Uterus (tissue), 4 donors: ENCODE results near the gene BRD2. TPM values are rescaled to one million over a fixed set of nuclear protein-coding genes. Genes with fewer than 3 reads are reported as not detected.

Source experiments
- DNase-seq, 2 donors: peaks; one replicate each; pipeline ENCODE4 v3.0.0-alpha.2; 2019 to 2020
- H3K27ac ChIP-seq, 2 donors: fragments of 200-600 bp; sonication (generic); 1 replicate in 1 of 2; 2 replicates in 1 of 2; pipeline ENCODE4 v1.5.1; 2016 to 2018
- H3K27me3 ChIP-seq, 2 donors: fragments of 200-600 bp; sonication (generic); one replicate each; pipeline ENCODE4 v1.5.1; 2018 to 2019; ENCODE audit warnings: control low read depth in 1 of 2
- H3K36me3 ChIP-seq, 2 donors: fragments of 200-600 bp; sonication (generic); one replicate each; pipeline ENCODE4 v1.5.1; 2019; ENCODE audit warnings: control low read depth in 1 of 2
- H3K4me1 ChIP-seq, 2 donors: fragments of 200-600 bp; sonication (generic); one replicate each; pipeline ENCODE4 v1.5.1; 2018 to 2019; ENCODE audit warnings: control low read depth in 1 of 2
- H3K4me3 ChIP-seq, 2 donors: fragments of 200-600 bp; sonication (generic); 1 replicate in 1 of 2; 2 replicates in 1 of 2; pipeline ENCODE4 v1.5.1; 2018 to 2019; ENCODE audit warnings: mild to moderate bottlenecking in 1 of 2
- H3K9me3 ChIP-seq, 2 donors: fragments of 200-600 bp; sonication (generic); one replicate each; pipeline ENCODE4 v1.5.1; 2019; ENCODE audit warnings: control low read depth in 1 of 2
- POLR2A ChIP-seq, 2 donors: fragments of 450-650 bp; IDR thresholded peaks; one replicate each; pipeline ENCODE4 v1.6.1; 2016; ENCODE audit warnings: antibody characterized with exemption in 2 of 2, mild to moderate bottlenecking in 1 of 2, moderate library complexity in 1 of 2
- intact Hi-C: fragments of 100-400 bp; cut with DNase I; formaldehyde crosslinking; loops from one replicate; pipeline ENCODE4 v1.15.1; 2023; ENCODE audit warnings: low total_unique reads
- total RNA-seq, 4 donors: library from RNA; depleted of rRNA in 3 of 4; stranded (reverse); fragments of >200 nt in 3 of 4; gene quantifications; one replicate each; pipeline versions ENCODE4 v1.1.0 to v1.2.4, GENCODE V29; 2014 to 2023
- TF ChIP-seq, protein P1 (sequence below), 4 experiments: fragments of 200-600 bp in 2 of 4; fragments of 450-650 bp in 2 of 4; sonication (generic) in 2 of 4; IDR thresholded peaks; one replicate each; pipeline ENCODE4 v1.5.1; 2016 to 2019; ENCODE audit warnings: antibody characterized with exemption in 4 of 4, mild to moderate bottlenecking in 2 of 4, moderate library complexity in 1 of 4
- donor health status: DM: yes; HTN: yes; CAD: no.

The BRD2 gene
- total RNA-seq, 4 donors from 2014 or later: 42.5 to 202 (median 120) TPM

DNA sequence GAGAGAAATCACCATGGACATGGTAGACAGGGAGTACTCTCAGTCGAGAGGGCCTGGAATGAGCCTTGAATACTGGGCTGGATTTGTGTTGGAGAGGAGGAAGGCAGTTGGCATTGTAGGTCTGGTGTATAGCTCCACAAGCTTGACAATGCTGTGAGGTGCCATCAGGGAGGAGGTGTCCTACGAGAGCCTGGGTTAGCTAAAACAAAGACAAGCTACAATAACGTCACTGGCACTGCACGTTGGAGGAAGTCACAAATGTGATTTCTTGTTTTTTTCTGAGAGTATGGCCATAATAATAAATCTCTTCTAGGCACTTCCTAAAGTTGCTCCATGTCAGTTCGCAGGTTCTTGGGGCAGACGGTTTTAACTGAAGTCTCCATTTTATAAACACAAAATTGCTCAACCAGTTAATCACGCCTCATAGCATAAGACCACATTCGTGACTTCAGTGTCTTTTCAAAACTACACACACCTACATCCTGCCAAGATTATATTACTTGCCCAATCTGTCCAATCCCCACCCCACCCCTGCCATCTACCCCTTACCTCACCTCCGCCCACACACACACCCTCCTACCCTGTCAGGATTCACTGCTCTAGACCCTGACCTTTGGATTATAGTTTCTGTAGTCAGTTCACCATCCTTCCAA is 23.2 kb upstream of the BRD2 start:
- H3K27ac ChIP-seq: no peak overlapping the region
- TF ChIP-seq, protein P1, sequence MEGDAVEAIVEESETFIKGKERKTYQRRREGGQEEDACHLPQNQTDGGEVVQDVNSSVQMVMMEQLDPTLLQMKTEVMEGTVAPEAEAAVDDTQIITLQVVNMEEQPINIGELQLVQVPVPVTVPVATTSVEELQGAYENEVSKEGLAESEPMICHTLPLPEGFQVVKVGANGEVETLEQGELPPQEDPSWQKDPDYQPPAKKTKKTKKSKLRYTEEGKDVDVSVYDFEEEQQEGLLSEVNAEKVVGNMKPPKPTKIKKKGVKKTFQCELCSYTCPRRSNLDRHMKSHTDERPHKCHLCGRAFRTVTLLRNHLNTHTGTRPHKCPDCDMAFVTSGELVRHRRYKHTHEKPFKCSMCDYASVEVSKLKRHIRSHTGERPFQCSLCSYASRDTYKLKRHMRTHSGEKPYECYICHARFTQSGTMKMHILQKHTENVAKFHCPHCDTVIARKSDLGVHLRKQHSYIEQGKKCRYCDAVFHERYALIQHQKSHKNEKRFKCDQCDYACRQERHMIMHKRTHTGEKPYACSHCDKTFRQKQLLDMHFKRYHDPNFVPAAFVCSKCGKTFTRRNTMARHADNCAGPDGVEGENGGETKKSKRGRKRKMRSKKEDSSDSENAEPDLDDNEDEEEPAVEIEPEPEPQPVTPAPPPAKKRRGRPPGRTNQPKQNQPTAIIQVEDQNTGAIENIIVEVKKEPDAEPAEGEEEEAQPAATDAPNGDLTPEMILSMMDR (IDR thresholded peaks at IDR 0.05): no peak
- TF ChIP-seq POLR2A (IDR thresholded peaks at IDR 0.05): no peak
- no peaks in the 10 kb centered on the region for H3K4me1 ChIP-seq
- no peaks in the 10 kb centered on the region for H3K36me3 ChIP-seq
- H3K4me3 ChIP-seq: no peak overlapping the region
- no peaks in the 10 kb centered on the region for H3K9me3 ChIP-seq
- intact Hi-C loops: no loop called here
- no peaks in the 10 kb centered on the region for H3K27me3 ChIP-seq
- DNase-seq: no peak

DNA sequence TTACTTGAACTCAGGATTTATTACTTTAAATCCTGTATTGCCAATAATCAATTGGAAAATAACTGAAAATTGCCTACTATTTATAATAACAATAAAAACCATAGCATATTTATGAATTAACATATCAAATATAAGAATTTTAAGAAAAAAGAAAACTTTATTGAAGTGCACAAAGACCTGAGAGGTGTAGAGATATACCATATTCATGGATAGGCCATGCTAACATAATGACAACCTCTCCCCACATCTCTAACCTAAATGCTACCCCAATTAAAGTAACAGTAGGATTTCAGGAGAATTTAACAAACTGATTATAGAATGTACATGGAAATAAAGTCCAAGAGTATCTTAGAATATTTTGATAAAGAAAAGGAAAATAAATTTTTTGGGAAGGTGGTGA is 22.4 kb upstream of the BRD2 start:
- H3K4me3 ChIP-seq: no peak overlapping the region
- TF ChIP-seq, protein P1 (IDR thresholded peaks at IDR 0.05): no peak
- TF ChIP-seq POLR2A (IDR thresholded peaks at IDR 0.05): no peak
- intact Hi-C loops: no loop called here
- no peak overlapping the region for H3K27ac ChIP-seq
- DNase-seq: no peak
- H3K9me3 ChIP-seq: no peaks in the 10 kb centered on the region
- H3K36me3 ChIP-seq: no peaks in the 10 kb centered on the region
- no peaks in the 10 kb centered on the region for H3K27me3 ChIP-seq
- H3K4me1 ChIP-seq: no peaks in the 10 kb centered on the region

DNA sequence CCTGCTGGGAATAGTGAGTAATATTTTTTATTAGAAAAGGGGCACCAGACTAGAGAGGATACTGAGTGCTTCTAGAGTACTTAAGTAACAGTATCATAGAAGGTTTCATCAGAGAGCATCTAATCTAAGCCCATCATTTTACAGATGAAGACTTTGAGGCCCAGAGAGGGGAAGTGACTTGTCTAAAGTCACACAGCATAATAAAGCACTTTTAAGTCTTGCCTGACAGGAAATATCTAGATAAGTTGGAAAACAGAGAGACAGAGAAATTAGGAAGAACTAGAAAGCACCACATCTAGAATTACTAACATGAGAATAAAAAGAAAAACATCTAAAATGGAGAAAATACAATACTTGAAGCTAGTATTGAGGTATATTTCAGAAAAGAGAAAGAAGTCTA is 21.5 kb upstream of the BRD2 start:
- no peaks in the 10 kb centered on the region for H3K9me3 ChIP-seq
- intact Hi-C loops: no loop called here
- no peaks in the 10 kb centered on the region for H3K4me1 ChIP-seq
- TF ChIP-seq POLR2A (IDR thresholded peaks at IDR 0.05): no peak
- TF ChIP-seq, protein P1 (IDR thresholded peaks at IDR 0.05): no peak
- H3K4me3 ChIP-seq: no peak overlapping the region
- no peaks in the 10 kb centered on the region for H3K36me3 ChIP-seq
- no peak overlapping the region for H3K27ac ChIP-seq
- no peaks in the 10 kb centered on the region for H3K27me3 ChIP-seq
- DNase-seq: no peak

DNA sequence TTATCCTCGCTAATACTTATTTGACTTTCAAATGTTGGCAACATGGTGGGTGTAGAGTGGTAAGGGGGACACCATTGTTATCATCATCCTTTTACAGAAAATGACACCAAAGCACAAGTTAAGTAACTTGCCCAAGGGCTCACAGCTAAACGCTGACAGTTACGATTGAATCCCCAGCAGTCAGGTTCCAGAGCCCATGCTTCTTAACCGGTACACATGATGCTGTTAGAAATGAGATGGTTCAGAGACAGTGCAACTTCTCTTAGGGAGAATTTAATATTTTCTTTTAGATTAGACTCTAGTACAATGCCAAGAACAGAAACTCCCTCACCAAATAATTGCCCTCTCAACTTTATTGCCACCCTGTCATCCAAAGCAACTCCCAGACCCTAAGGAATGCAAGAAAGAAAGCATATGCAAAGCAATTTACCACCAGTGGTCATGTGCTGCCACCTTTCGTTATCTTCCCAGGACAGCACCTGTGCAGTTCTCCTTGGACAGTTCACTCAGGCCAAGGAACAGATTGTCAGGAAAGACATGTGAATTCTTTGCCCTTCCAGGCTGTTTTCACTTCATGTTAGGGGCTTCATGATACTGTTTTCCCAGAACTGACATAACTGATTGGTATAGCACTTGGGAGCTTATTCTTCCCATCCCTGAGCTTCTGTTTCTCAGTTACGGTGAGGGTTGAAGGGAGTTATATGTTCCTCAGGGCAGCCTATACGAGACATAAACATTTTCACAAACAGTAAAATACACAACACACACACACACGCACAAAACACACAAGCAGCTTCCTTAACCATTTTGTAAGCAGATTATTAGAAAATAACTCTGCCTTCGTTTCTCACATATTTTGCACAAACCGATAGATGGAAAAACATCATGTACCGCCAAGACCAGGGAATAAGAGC is 20.6 kb upstream of the BRD2 start:
- Histone ChIP-seq H3K36me3 (no peaks in the 10 kb centered on the region), H3K27me3 (no peaks in the 10 kb centered on the region), H3K9me3 (no peaks in the 10 kb centered on the region), H3K4me1 (peaks cover 0 to 5% of the 10 kb centered on the region in 2 donors), H3K27ac (no peak overlapping the region), H3K4me3 (no peak overlapping the region)
- TF ChIP-seq, protein P1 (IDR thresholded peaks at IDR 0.05): peak; percentile 38 to 61 (median 52)
- no peak for TF ChIP-seq POLR2A (IDR thresholded peaks at IDR 0.05)
- DNase-seq: peak in 1 of 2 donors; percentile 41
- intact Hi-C loops: no loop called here

DNA sequence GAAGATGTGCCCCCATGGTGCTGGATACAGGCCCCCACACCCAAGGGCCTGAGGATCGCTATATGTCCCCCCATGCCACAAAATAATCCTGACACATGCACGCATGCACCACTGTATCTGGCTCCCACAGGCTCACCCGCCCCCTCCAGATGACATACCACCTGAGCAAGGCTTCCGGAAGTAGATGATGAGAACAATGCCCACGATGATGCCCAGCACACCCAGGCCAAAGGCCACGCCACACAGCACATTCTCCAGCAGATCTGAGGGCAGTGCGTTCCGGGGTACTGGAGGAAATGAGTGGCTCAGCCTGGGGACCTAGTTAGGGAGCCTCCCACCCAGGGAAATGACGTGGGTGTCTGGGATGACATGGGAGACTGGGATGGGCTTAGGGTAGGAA is 19.3 kb upstream of the BRD2 start:
- Histone ChIP-seq H3K4me3 (no peak overlapping the region), H3K9me3 (no peaks in the 10 kb centered on the region), H3K27ac (no peak overlapping the region), H3K36me3 (no peaks in the 10 kb centered on the region), H3K27me3 (no peaks in the 10 kb centered on the region), H3K4me1 (peaks cover 0 to 6% of the 10 kb centered on the region in 2 donors)
- intact Hi-C loops: no loop called here
- no peak for DNase-seq
- TF ChIP-seq, protein P1 (IDR thresholded peaks at IDR 0.05): no peak
- no peak for TF ChIP-seq POLR2A (IDR thresholded peaks at IDR 0.05)
